Neural progenitor cell (in vitro differentiated cells): Measurements from ENCODE around the gene LZTS3. TPM values are rescaled to one million over a fixed set of nuclear protein-coding genes. Genes with fewer than 3 reads are reported as not detected.

ENCODE experiments used
- DNase-seq: peaks from one replicate; pipeline ENCODE4 v3.0.0-alpha.2; 2016; ENCODE audit warnings: low spot score
- H2AFZ ChIP-seq: fragments of 200-600 bp; sonication (generic); replicated peaks from 2 replicates; pipeline ENCODE4 v1.6.1; 2016; ENCODE audit warnings: antibody characterized with exemption
- H3F3A ChIP-seq: fragments of 200-600 bp; sonication (generic); 2 replicates; pipeline ENCODE4 v1.6.1; 2016; ENCODE audit warnings: antibody characterized with exemption, low read depth
- H3K27ac ChIP-seq: fragments of 200-600 bp; sonication (generic); 2 replicates; pipeline ENCODE4 v1.5.1; 2016; ENCODE audit warnings: mild to moderate bottlenecking
- H3K27me3 ChIP-seq: fragments of 200-600 bp; sonication (generic); 2 replicates; pipeline ENCODE4 v1.6.1; 2016; ENCODE audit warnings: mild to moderate bottlenecking, moderate library complexity
- H3K36me3 ChIP-seq: fragments of 200-600 bp; sonication (generic); 2 replicates; pipeline ENCODE4 v1.5.1; 2016
- H3K4me1 ChIP-seq: fragments of 200-600 bp; sonication (generic); 2 replicates; pipeline ENCODE4 v1.6.1; 2016; ENCODE audit warnings: mixed run types
- H3K4me2 ChIP-seq: fragments of 200-600 bp; sonication (generic); 2 replicates; pipeline ENCODE4 v1.6.1; 2016
- H3K4me3 ChIP-seq: fragments of 200-600 bp; sonication (generic); 2 replicates; pipeline ENCODE4 v1.5.1; 2016
- H3K79me2 ChIP-seq: fragments of 200-600 bp; sonication (generic); 2 replicates; pipeline ENCODE4 v1.6.1; 2016; ENCODE audit warnings: low read depth
- H3K9ac ChIP-seq: fragments of 200-600 bp; sonication (generic); 2 replicates; pipeline ENCODE4 v1.6.1; 2016
- H3K9me3 ChIP-seq: fragments of 200-600 bp; sonication (generic); 2 replicates; pipeline ENCODE4 v1.5.1; 2016; ENCODE audit warnings: low read depth
- H4K20me1 ChIP-seq: fragments of 200-600 bp; sonication (generic); 2 replicates; pipeline ENCODE4 v1.6.1; 2016; ENCODE audit warnings: low read depth
- H3K27ac Mint-ChIP-seq: 3 replicates; pipeline ENCODE4 v1.8.0; 2021; ENCODE audit warnings: mixed read lengths
- H3K27me3 Mint-ChIP-seq: 2 replicates; pipeline ENCODE4 v1.8.0; 2022; ENCODE audit warnings: low read depth, mild to moderate bottlenecking, inconsistent platforms, moderate library complexity, mixed read lengths; ENCODE audit not compliant: insufficient read depth
- H3K36me3 Mint-ChIP-seq: 3 replicates; pipeline ENCODE4 v1.8.0; 2021; ENCODE audit warnings: mixed read lengths
- H3K4me1 Mint-ChIP-seq: 3 replicates; pipeline ENCODE4 v1.8.0; 2021; ENCODE audit warnings: mixed read lengths
- H3K4me3 Mint-ChIP-seq: 3 replicates; pipeline ENCODE4 v1.8.0; 2021; ENCODE audit warnings: mild to moderate bottlenecking, moderate library complexity, mixed read lengths
- H3K9me3 Mint-ChIP-seq: 3 replicates; pipeline ENCODE4 v1.8.0; 2020; ENCODE audit warnings: mixed read lengths
- CTCF ChIP-seq: fragments of 200-600 bp; sonication (generic); IDR thresholded peaks from 2 replicates; pipeline ENCODE4 v1.5.1; 2017; ENCODE audit warnings: antibody characterized with exemption, mild to moderate bottlenecking
- EZH2 ChIP-seq: fragments of 200-600 bp; sonication (generic); IDR thresholded peaks from 2 replicates; pipeline ENCODE4 v1.6.1; 2017; ENCODE audit warnings: antibody characterized with exemption, mild to moderate bottlenecking, moderate library complexity
- EZH2phosphoT487 ChIP-seq: fragments of 200-600 bp; sonication (generic); IDR thresholded peaks from 2 replicates; pipeline ENCODE4 v1.6.1; 2017; ENCODE audit warnings: antibody characterized with exemption
- total RNA-seq: library from RNA; depleted of rRNA; stranded (reverse); fragments of >200 nt; gene quantifications from 2 replicates; pipeline ENCODE4 v1.2.3, GENCODE V29; 2015; ENCODE audit warnings: low replicate concordance

The LZTS3 gene
- total RNA-seq, 1 donor from 2014 or later: 3.7 TPM

DNA sequence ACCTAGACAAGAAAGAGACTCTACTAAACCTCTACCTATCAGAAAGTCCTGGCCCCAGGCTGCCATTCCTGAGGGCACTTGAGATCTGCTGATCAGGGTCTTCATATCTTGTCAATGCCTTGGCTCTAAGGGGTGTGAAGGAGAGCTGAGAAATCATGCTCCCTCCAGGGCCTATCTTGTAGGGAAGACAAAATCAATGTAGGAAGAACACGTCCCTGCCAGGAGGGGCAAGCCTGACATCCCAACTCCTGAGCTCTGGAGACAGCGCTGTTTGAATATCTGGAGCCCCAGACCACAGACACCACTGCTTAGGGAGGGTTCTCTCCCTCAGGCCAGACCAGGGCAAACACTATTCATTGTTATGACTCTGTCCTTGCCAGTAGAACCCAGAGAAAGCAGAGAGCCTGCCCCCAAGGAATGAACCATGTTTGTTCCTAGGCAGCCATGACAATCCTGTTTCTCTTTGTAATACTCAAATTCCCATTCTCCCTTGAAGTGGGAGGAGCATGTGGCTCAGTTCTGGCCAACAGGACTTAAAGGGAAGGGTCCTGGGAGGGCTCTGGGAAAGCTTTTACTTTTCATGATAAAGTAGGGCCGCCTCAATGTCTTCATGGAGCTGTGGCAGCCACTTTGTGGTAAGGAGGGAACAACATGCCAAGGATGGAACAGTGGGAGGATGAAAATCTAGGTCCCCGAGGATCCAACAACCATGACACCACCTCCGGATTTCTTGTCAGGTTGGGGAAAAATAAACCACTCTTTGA lies 11.9 kb downstream of the LZTS3 start:
- Histone ChIP-seq H3K9ac (no peak overlapping the region), H3F3A (peaks cover 18% of the 10 kb centered on the region), H3K4me2 (no peak overlapping the region), H3K79me2 (peaks cover 36% of the 10 kb centered on the region), H3K27ac (no peak overlapping the region), H4K20me1 (peaks cover 30% of the 10 kb centered on the region), H3K4me1 (peaks cover 11% of the 10 kb centered on the region), H3K9me3 (no peaks in the 10 kb centered on the region), H3K4me3 (no peak overlapping the region), H3K36me3 (no peaks in the 10 kb centered on the region), H3K27me3 (no peaks in the 10 kb centered on the region), H2AFZ (no peak overlapping the region)
- no peaks in the 10 kb centered on the region for H3K9me3 Mint-ChIP-seq
- H3K36me3 Mint-ChIP-seq: peaks cover 2% of the 10 kb centered on the region
- H3K27ac Mint-ChIP-seq: no peak overlapping the region
- H3K4me1 Mint-ChIP-seq: peaks cover 22% of the 10 kb centered on the region
- TF ChIP-seq EZH2: no peak
- no peak for TF ChIP-seq EZH2phosphoT487
- no peak for TF ChIP-seq CTCF
- peak overlapping the region; percentile 75 for H3K4me3 Mint-ChIP-seq
- peaks cover 7% of the 10 kb centered on the region for H3K27me3 Mint-ChIP-seq
- no peak for DNase-seq

DNA sequence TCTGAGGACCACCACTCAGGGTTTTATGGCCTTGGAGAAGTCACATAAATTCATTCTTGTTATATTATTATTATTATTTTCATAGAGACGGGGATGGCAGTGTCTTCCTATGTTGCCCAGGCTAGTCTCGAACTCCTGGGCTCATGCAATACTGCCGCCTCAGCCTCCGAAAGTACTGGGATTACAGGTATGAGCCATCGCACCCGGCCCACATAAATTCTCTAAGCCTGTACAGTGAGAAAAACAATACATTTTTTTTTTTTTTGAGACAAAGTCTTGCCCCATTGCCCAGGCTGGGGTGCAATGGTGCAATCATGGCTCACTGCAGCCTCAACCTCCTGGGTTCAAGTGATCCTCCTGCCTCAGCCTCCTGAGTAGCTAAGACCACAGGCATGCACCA lies 12.9 kb downstream of the LZTS3 start:
- Mint-ChIP-seq H3K36me3 (peaks cover 2% of the 10 kb centered on the region), H3K4me3 (peak overlapping the region; percentile 71), H3K9me3 (no peaks in the 10 kb centered on the region), H3K27me3 (peaks cover 5% of the 10 kb centered on the region), H3K27ac (no peak overlapping the region), H3K4me1 (peaks cover 22% of the 10 kb centered on the region)
- no peak overlapping the region for H3K4me2 ChIP-seq
- H3F3A ChIP-seq: peaks cover 18% of the 10 kb centered on the region
- peaks cover 11% of the 10 kb centered on the region for H3K4me1 ChIP-seq
- no peak overlapping the region for H3K9ac ChIP-seq
- peaks cover 47% of the 10 kb centered on the region for H3K79me2 ChIP-seq
- no peak overlapping the region for H3K27ac ChIP-seq
- peaks cover 40% of the 10 kb centered on the region for H4K20me1 ChIP-seq
- no peak for DNase-seq
- H2AFZ ChIP-seq: no peak overlapping the region
- H3K27me3 ChIP-seq: no peaks in the 10 kb centered on the region
- H3K4me3 ChIP-seq: peak overlapping the region; percentile 82
- TF ChIP-seq EZH2: no peak
- TF ChIP-seq CTCF: no peak
- no peak for TF ChIP-seq EZH2phosphoT487
- H3K36me3 ChIP-seq: no peaks in the 10 kb centered on the region
- H3K9me3 ChIP-seq: no peaks in the 10 kb centered on the region

GRCh38 chr20:3158968-3159431 lies 14.3 kb downstream of the LZTS3 start:
- peak overlapping the region; percentile 60 for H3K27ac ChIP-seq
- peaks cover 22% of the 10 kb centered on the region for H3K4me1 Mint-ChIP-seq
- peak overlapping the region; percentile 98 for H3K4me3 Mint-ChIP-seq
- peak overlapping the region; percentile 89 for H3K27ac Mint-ChIP-seq
- no peaks in the 10 kb centered on the region for H3K9me3 ChIP-seq
- TF ChIP-seq EZH2 (no peak), EZH2phosphoT487 (no peak), CTCF (no peak)
- no peaks in the 10 kb centered on the region for H3K9me3 Mint-ChIP-seq
- no peaks in the 10 kb centered on the region for H3K27me3 ChIP-seq
- H3K9ac ChIP-seq: peak overlapping the region; percentile 95
- DNase-seq: peak; percentile 58
- peaks cover 54% of the 10 kb centered on the region for H4K20me1 ChIP-seq
- peaks cover 61% of the 10 kb centered on the region for H3K79me2 ChIP-seq
- H3K27me3 Mint-ChIP-seq: peaks cover 5% of the 10 kb centered on the region
- H3K36me3 Mint-ChIP-seq: peaks cover 2% of the 10 kb centered on the region
- H3K4me3 ChIP-seq: peak overlapping the region; percentile 82
- H3K4me1 ChIP-seq: peaks cover 11% of the 10 kb centered on the region
- no peak overlapping the region for H2AFZ ChIP-seq
- H3K36me3 ChIP-seq: no peaks in the 10 kb centered on the region
- peak overlapping the region; percentile 99 for H3K4me2 ChIP-seq
- peaks cover 18% of the 10 kb centered on the region for H3F3A ChIP-seq
